Parathyroid adenoma (tissue), 2 donors: ENCODE data around the gene PPFIA2.

ENCODE experiments used
- H2AFZ ChIP-seq: fragments of 300-600 bp; sonication (generic); one replicate; pipeline ENCODE4 v1.7.0; 2017; ENCODE audit warnings: antibody characterized with exemption, mild to moderate bottlenecking
- H3K27ac ChIP-seq: fragments of 300-600 bp; sonication (generic); one replicate; pipeline ENCODE4 v1.7.0; 2017
- H3K27me3 ChIP-seq: fragments of 300-600 bp; sonication (generic); one replicate; pipeline ENCODE4 v1.7.0; 2017; ENCODE audit warnings: low read length; ENCODE audit not compliant: control insufficient read depth, insufficient read depth
- H3K36me3 ChIP-seq: fragments of 300-600 bp; sonication (generic); one replicate; pipeline ENCODE4 v1.7.0; 2017; ENCODE audit warnings: low read length; ENCODE audit not compliant: control insufficient read depth, insufficient read depth
- H3K4me1 ChIP-seq: fragments of 300-600 bp; sonication (generic); one replicate; pipeline ENCODE4 v1.7.0; 2017; ENCODE audit warnings: control low read depth
- H3K4me2 ChIP-seq: fragments of 300-600 bp; sonication (generic); one replicate; pipeline ENCODE4 v1.7.0; 2017; ENCODE audit warnings: low read length
- H3K4me3 ChIP-seq: fragments of 300-600 bp; sonication (generic); one replicate; pipeline ENCODE4 v1.7.0; 2017; ENCODE audit warnings: low read depth, low read length
- H3K79me2 ChIP-seq: fragments of 300-600 bp; sonication (generic); one replicate; pipeline ENCODE4 v1.7.0; 2017; ENCODE audit warnings: control low read depth
- H3K9ac ChIP-seq: fragments of 300-600 bp; sonication (generic); one replicate; pipeline ENCODE4 v1.7.0; 2017; ENCODE audit warnings: mild to moderate bottlenecking
- H3K9me3 ChIP-seq: fragments of 300-600 bp; sonication (generic); one replicate; pipeline ENCODE4 v1.7.0; 2017; ENCODE audit warnings: low read length; ENCODE audit not compliant: control insufficient read depth
- TF ChIP-seq, protein P1 (sequence below): fragments of 300-600 bp; sonication (generic); IDR thresholded peaks from one replicate; pipeline ENCODE4 v1.7.0; 2017; ENCODE audit warnings: antibody characterized with exemption, mild to moderate bottlenecking
- donor health status: primary hyperparathyroidism.

PPFIA2 gene

DNA sequence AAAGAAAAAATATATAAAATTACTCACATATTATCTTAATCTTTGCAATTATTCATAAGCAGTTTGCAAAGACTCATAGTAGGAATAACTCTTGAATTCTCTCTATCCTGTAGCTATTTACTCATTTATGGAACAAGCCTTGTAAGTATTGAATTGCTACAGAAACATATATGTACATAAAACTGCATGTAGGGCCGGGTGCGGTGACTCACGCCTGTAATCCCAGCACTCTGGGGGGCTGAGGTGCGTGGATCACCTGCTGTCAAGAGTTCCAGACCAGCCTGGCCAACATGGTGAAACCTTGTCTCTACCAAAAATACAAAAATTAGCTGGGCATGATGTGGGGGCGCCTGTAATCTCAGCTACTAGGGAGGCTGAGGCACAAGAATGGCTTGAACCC is 286.2 kb downstream of the PPFIA2 start:
- no peak overlapping the region for H3K27ac ChIP-seq
- no peak overlapping the region for H3K4me2 ChIP-seq
- no peak overlapping the region for H2AFZ ChIP-seq
- no peaks in the 10 kb centered on the region for H3K36me3 ChIP-seq
- TF ChIP-seq, protein P1, sequence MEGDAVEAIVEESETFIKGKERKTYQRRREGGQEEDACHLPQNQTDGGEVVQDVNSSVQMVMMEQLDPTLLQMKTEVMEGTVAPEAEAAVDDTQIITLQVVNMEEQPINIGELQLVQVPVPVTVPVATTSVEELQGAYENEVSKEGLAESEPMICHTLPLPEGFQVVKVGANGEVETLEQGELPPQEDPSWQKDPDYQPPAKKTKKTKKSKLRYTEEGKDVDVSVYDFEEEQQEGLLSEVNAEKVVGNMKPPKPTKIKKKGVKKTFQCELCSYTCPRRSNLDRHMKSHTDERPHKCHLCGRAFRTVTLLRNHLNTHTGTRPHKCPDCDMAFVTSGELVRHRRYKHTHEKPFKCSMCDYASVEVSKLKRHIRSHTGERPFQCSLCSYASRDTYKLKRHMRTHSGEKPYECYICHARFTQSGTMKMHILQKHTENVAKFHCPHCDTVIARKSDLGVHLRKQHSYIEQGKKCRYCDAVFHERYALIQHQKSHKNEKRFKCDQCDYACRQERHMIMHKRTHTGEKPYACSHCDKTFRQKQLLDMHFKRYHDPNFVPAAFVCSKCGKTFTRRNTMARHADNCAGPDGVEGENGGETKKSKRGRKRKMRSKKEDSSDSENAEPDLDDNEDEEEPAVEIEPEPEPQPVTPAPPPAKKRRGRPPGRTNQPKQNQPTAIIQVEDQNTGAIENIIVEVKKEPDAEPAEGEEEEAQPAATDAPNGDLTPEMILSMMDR, result no peak
- H3K4me3 ChIP-seq, result no peak overlapping the region
- H3K27me3 ChIP-seq, result no peaks in the 10 kb centered on the region
- no peaks in the 10 kb centered on the region for H3K79me2 ChIP-seq
- H3K9ac ChIP-seq, result no peak overlapping the region
- H3K4me1 ChIP-seq, result no peaks in the 10 kb centered on the region
- H3K9me3 ChIP-seq, result no peaks in the 10 kb centered on the region

DNA sequence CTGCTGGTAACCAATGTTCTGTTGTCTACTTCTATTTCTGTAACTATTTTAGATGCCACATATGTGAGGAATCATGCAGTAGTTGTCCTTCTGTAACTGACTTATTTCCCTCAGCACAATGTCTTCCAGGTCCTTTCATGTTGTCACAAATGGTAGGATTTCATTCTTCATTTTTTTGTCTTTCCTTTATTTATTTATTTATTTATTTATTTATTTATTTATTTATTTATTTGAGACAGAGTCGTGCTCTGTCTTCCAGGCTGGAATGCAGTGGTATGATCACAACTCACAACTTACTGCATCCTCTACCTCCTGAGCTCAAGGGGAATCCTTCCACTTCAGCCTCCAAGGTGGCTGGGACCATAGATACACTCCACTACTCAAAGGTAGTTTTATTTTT is 288.2 kb downstream of the PPFIA2 start:
- Histone ChIP-seq H3K9ac (no peak overlapping the region), H3K4me1 (no peaks in the 10 kb centered on the region), H3K36me3 (no peaks in the 10 kb centered on the region), H3K27me3 (no peaks in the 10 kb centered on the region), H3K9me3 (no peaks in the 10 kb centered on the region), H3K4me2 (no peak overlapping the region), H3K79me2 (no peaks in the 10 kb centered on the region), H2AFZ (no peak overlapping the region), H3K27ac (no peak overlapping the region), H3K4me3 (no peak overlapping the region)
- TF ChIP-seq, protein P1, result no peak

DNA sequence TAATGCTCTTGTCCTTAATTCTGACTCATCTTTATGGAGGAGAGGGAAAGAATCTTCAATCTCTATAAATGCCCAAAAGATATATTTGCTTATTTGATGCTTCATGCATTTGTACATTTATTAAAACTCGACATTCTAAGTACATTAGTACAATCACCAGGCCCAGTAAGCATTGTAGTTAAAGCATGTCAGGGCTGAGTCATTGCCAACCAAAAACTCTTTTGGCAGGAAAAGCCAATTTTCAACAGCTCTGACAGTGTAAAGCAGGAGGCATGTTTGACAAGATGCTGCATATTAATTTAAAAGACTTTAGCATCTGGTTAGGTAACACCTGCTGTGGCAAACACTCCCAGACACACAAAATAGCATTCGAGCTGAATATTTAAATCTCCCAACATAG is 290.9 kb downstream of the PPFIA2 start:
- TF ChIP-seq, protein P1, result no peak
- Histone ChIP-seq H3K36me3 (no peaks in the 10 kb centered on the region), H3K4me2 (no peak overlapping the region)

DNA sequence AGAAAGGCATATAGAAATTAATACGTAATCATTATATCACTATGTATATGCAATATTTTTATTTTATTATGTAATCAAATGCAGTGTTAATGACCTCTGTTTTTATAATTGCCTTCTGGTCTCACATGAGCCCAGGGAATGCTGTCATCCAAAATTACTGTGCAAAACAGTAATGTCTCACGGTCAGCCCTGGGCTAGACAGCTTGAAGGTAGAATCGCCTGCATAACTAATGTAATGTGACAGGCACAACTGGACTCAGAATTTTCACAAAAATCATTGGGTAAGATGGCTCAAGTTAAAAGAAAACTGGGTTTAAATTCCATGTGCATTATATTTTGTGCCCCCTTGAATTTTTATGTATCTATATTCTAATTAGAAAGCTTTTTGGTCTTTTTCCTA is 293.3 kb downstream of the PPFIA2 start:
- no peaks in the 10 kb centered on the region for H3K9me3 ChIP-seq
- TF ChIP-seq, protein P1, result no peak
- H3K4me2 ChIP-seq, result no peak overlapping the region
- H3K27me3 ChIP-seq, result no peaks in the 10 kb centered on the region
- no peak overlapping the region for H2AFZ ChIP-seq
- H3K4me1 ChIP-seq, result no peaks in the 10 kb centered on the region
- H3K27ac ChIP-seq, result no peak overlapping the region
- no peak overlapping the region for H3K9ac ChIP-seq
- no peaks in the 10 kb centered on the region for H3K79me2 ChIP-seq
- no peaks in the 10 kb centered on the region for H3K36me3 ChIP-seq
- H3K4me3 ChIP-seq, result no peak overlapping the region

More for the DNA sequence above, 290.9 kb downstream of the PPFIA2 start:
- Histone ChIP-seq H3K4me3 (no peak overlapping the region), H3K9me3 (no peaks in the 10 kb centered on the region), H3K4me1 (no peaks in the 10 kb centered on the region), H3K27me3 (no peaks in the 10 kb centered on the region), H3K9ac (no peak overlapping the region), H3K27ac (no peak overlapping the region), H2AFZ (no peak overlapping the region), H3K79me2 (no peaks in the 10 kb centered on the region)

DNA sequence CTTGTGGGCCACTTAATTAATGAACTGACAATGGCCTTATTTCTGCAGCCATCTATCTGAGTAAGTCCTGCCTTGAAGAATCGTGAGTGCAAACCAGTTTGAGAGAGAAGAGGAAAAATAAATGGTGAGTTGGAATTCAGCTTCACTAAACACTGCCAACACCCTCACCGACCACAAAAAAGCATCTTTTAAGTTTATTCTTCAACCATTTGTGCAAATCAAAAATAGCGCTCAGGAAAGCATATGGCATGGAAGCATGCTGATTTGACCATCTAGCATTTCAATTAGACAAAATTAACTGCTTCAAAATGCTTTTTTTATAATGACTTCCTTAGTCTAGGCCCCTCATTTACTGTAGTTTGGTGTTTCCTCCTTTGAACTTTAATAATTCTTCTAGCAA is 294.0 kb downstream of the PPFIA2 start:
- no peak overlapping the region for H3K27ac ChIP-seq
- H3K9me3 ChIP-seq, result no peaks in the 10 kb centered on the region
- no peak overlapping the region for H3K9ac ChIP-seq
- H3K36me3 ChIP-seq, result no peaks in the 10 kb centered on the region
- H2AFZ ChIP-seq, result no peak overlapping the region
- no peak overlapping the region for H3K4me2 ChIP-seq
- H3K4me1 ChIP-seq, result no peaks in the 10 kb centered on the region
- TF ChIP-seq, protein P1, result no peak
- no peak overlapping the region for H3K4me3 ChIP-seq
- H3K27me3 ChIP-seq, result no peaks in the 10 kb centered on the region
- no peaks in the 10 kb centered on the region for H3K79me2 ChIP-seq
